ENCODE results near the gene PLEK.
"Not testable (repeated sequence)": the region's sequence is repeated elsewhere in the genome, so short reads cannot be mapped to it uniquely, and the experiment has no call there.

PLEK gene

GRCh38 chr2:68385220-68385906 is 20.3 kb downstream of the PLEK start:
- DNase-seq (ENCODE audit: low read depth in 2 of 2) = no peak

- DNase-seq (ENCODE audit: low read depth in 2 of 2) = no peak
Observed at GRCh38 chr2:68385907-68386287, 20.8 kb downstream of the PLEK start.

- DNase-seq (ENCODE audit: low read depth in 2 of 2) = no peak
Observed at GRCh38 chr2:68386365-68386764, 21.3 kb downstream of the PLEK start.

GRCh38 chr2:68387408-68388350 is 22.6 kb downstream of the PLEK start:
- no peak for DNase-seq (ENCODE audit: low read depth in 2 of 2)

GRCh38 chr2:68388358-68388757 is 23.3 kb downstream of the PLEK start:
- DNase-seq (ENCODE audit: low read depth in 2 of 2) = no peak

GRCh38 chr2:68388772-68389171 is 23.7 kb downstream of the PLEK start:
- no peak for DNase-seq (ENCODE audit: low read depth in 2 of 2)

- DNase-seq (ENCODE audit: low read depth in 2 of 2) = no peak
Observed at GRCh38 chr2:68390114-68390513, 25.0 kb downstream of the PLEK start.

- no peak for DNase-seq (ENCODE audit: low read depth in 2 of 2)
Observed at GRCh38 chr2:68390586-68390985, 25.5 kb downstream of the PLEK start.

GRCh38 chr2:68391099-68391498 is 26.0 kb downstream of the PLEK start:
- no peak for DNase-seq (ENCODE audit: low read depth in 2 of 2)

- DNase-seq (ENCODE audit: low read depth in 2 of 2) = no peak
Observed at GRCh38 chr2:68391869-68392268, 26.8 kb downstream of the PLEK start.

- no peak for DNase-seq (ENCODE audit: low read depth in 2 of 2)
Observed at GRCh38 chr2:68396093-68396492, 31.0 kb downstream of the PLEK start.

- not testable (repeated sequence) for DNase-seq (ENCODE audit: low read depth in 2 of 2)
Observed at GRCh38 chr2:68397704-68398263, 32.7 kb downstream of the PLEK start.

- DNase-seq (ENCODE audit: low read depth in 2 of 2) = no peak
Observed at GRCh38 chr2:68403199-68403644, 38.1 kb downstream of the PLEK start.

- DNase-seq (ENCODE audit: low read depth in 2 of 2) = no peak
Observed at GRCh38 chr2:68404164-68404563, 39.1 kb downstream of the PLEK start.

GRCh38 chr2:68404893-68405799 is 40.1 kb downstream of the PLEK start:
- DNase-seq (ENCODE audit: low read depth in 2 of 2) = no peak

- DNase-seq (ENCODE audit: low read depth in 2 of 2) = no peak
Observed at GRCh38 chr2:68411397-68412126, 46.5 kb downstream of the PLEK start.

GRCh38 chr2:68412127-68412819 is 47.2 kb downstream of the PLEK start:
- no peak for DNase-seq (ENCODE audit: low read depth in 2 of 2)

GRCh38 chr2:68413466-68413865 is 48.4 kb downstream of the PLEK start:
- DNase-seq (ENCODE audit: low read depth in 2 of 2) = no peak

- no peak for DNase-seq (ENCODE audit: low read depth in 2 of 2)
Observed at GRCh38 chr2:68414452-68414851, 49.4 kb downstream of the PLEK start.

GRCh38 chr2:68414876-68415275 is 49.8 kb downstream of the PLEK start:
- DNase-seq (ENCODE audit: low read depth in 2 of 2) = no peak

Data from stimulated activated CD4-positive, alpha-beta T cell treated with anti-CD3 and anti-CD28 coated beads, Interleukin-1b, Interleukin-23, amount 100 ng/mL, for 1 hour (primary cell).